Putamen (tissue), 1 donor: ENCODE data around the gene DHRSX.
A peak's percentile ranks its signal among the peaks of the same experiment; 100 is the strongest.
"Not testable (repeated sequence)": the region's sequence is repeated elsewhere in the genome, so short reads cannot be mapped to it uniquely, and the experiment has no call there.

Source experiments
- DNase-seq: peaks from one replicate; pipeline ENCODE4 v3.0.0-alpha.2; 2016; ENCODE audit warnings: low spot score

Gene DHRSX

DNA sequence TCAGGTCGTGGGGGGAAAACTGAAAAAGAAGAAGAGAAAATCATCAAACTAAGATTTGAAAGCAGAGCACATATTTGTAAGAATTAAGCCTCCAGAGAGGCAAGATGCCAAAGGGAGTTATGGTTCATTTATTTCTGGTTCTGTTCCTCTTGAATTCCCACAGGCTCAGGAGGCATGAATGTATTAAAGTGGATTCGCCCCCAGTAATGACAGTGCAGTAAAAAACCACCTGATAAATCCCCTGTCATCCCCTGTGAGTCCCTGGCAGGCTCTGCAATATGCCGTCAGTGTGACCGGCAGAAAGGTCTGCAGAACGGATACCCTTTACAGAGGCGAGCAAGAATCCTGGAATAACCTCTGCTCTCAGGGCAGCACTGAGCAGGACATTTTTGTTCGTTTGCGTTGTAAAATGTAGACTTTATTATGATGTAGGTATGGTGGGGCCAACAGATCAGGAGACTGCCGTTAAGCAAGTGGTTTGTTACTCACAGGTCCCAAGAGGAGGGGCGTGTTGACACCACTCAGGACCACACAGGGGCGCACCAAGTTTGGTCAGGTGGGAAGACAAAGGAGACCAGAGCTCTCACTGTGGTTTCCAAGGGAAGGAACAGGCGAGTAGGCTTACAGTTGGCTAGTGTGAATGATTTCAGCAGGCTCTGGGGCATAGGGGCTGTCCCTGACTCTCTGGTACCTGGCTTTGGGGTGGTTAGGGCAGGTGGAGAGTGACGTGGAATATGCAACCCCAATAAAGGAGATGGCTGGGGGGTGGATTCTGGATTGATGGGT is 75.3 kb downstream of the DHRSX start:
- no peak for DNase-seq

DNA sequence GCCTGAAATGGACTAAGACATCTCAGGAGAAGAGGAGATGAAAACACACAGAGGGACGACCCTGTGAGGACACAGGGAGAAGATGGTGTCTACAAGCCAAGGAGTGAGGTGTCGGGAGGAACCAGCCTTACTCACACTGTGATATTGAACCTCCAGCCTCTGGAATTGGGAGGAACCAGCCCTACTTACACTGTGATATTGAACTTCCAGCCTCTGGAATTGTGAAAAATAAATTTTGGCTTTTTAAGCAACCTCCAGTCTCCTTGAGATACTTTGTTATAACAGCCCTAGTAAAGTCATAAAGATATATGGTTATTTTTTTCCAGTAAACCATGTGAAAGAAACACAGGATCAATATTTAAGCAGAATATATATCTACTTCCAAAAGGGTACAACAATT is 76.5 kb downstream of the DHRSX start:
- no peak for DNase-seq

DNA sequence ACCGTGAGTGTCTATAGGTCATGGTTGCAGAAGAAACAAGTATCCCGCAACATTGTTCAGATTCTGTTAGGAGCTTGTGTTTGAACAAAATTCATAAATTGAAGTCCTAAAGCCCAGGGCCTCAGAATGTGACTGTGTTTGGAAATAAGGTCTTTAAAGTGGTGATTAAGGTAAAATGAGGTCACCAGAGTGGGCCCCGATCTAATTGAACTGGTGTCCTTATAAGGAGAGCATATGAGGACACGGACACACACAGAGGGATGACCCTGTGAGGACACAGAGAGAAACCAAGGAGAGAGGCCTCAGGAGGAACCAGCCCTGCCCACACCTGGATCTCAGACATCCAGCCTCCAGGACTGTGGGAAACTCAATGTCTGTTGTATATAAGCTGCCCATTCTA is 76.9 kb downstream of the DHRSX start:
- DNase-seq, result no peak

DNA sequence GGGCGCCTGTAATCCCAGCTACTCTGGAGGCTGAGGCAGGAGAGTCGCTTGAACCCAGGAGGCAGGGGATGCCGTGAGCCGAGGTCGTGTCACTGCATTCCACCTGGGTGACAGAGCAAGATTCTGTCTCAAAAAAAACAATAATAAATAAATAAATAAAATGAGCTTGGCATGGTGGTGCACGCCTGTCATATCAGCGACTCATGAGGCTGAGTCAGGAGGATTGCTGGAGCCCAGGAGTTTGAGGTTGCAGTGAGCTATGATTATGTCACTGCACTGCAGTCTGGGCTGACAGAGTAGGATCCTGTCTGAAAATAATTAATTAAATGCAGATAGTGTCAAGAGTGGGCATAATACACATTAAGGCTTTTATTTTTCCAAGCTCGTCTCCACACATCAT is 77.5 kb downstream of the DHRSX start:
- DNase-seq, result no peak

DNA sequence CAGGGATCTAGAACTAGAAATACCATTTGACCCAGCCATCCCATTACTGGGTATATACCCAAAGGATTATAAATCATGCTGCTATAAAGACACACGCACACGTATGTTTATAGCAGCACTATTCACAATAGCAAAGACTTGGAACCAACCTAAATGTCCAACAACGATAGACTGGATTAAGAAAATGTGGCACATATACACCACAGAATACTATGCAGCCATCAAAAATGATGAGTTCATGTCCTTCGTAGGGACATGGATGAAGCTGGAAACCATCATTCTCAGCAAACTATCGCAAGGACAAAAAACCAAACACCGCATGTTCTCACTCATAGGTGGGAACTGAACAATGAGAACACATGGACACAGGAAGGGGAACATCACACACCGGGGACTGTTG is 81.4 kb downstream of the DHRSX start:
- not testable (repeated sequence) for DNase-seq

DNA sequence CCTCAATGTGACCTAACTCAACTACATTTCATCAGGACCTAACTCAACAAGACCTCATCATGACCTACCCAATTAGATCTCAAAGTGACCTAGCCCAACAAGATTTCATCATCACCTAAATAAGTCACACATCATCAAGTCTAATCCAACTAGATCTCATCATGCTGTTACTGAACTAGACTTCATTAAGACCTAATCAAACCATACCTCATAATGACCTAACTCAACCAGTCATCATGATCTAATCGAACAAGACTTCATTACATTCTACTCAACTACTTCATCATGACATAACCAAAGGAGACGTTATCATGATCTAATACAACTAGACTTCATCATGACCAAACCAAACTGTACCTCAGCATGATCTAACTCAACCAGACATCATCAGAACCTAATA is 82.8 kb downstream of the DHRSX start:
- no peak for DNase-seq

DNA sequence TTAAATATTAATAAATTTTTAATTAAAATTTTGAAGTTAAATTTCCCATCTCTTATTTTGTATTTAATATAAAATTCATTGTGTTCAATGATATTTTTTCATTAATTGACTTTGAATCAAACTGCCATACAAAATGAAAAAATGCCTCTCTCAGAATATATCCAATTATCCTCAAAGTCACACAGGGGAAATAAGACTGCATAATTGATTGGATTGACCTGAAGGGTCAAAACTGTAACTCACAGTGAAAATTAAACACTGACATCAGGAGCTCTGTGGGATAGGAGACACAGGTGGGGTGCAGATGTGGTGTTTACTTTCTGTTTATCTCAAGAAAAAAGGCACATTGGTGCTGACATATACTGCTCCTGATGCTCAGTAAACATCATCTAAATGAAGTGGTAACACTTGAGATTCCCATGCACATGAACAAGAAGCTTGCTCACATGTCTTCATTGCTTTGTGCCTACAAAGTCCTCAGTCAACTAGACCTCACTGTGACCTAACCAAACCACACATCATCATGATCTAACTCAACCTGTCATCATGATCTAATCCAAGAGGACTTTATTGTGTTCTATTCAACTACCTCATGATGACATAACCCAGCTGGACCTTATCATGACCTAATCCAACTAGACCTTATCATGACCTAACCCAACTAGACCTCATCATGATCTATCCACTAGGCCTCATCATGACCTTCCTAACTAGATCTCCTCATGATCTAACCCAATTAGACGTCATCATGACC is 83.7 kb downstream of the DHRSX start:
- DNase-seq, result no peak

DNA sequence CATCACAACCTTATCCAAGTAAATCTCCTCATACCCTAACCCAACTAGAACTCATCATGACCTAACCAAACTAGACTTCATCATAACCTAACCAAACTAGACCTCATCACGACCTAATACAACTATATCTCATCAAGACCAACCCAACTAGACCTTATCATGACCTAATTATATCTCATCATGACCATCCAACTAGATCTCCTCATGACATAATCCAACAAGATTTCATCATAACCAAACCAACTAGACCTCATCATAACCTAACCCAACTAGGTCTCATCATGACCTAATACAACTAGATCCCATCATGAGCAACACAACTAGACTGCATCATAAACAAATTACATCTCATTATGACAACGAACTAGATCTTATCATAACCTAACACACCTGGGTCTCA is 86.4 kb downstream of the DHRSX start:
- no peak for DNase-seq

DNA sequence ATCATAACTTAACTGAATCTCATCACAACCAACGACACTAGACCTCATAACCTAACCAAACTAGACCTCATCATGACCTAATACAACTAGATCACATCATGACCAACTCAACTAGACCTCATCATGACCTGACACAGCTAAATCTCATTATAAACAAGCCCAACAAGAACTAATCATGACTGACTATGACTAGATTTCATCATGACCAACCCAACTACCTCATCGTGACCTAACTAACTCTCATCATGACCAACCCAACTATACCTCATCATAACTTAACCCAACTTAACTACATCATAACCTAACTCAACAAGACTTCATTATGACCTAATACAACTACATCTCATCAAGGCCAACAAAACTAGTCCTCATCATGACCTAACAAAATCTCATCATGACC is 86.8 kb downstream of the DHRSX start:
- DNase-seq, result no peak

DNA sequence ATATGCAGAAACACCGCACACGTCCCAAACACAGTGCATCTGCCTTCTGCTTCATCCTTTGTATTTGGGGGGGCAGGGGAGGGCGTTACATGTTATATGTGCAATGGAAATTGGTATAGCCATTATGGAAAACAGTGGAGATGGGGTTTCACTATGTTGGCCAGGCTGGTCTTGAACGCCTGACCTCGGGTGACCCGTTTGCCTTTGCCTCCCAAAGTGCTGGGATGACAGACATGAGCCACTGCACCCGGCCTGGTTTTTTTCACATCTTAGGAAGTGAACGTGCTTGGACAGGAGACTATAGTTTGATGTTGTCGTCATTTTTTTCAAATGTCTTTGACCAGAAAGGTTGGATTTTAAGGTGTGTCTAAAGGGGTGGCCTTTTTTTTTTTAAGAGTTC is 88.6 kb downstream of the DHRSX start:
- DNase-seq, result no peak

DNA sequence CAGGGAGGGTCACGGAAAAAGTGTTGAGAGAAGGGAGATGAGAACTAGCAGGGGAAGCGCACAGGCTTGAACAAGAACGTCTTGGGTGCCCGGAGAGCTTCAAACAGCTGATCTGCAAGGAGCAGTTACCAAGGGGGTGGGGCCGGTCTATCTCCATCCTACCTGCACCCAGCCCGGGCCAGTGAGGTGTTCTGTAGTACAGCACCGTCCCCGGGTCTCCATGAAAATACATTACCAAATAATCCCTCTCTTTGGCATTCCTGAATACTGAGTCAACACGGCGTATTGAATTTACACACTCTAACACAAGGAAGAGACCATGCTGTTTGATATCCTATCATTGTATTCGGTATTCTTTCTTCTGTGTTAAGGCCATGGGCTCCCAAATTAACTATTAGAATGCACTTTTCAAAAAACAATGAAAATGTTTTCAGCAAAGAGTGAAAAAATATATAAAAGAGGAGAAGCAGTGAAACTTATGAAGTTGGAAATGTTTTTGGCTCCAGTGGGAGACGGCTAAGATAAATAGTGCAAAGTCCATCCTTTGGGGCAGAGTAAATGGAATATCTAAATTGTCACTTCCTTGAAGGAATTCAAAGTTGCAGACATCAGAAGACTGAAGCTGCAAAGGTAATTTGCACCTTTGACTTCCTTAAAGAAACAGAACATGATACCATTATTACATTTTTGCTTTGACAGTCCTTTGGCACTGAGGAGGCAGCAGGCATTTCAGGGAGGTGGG is 90.3 kb downstream of the DHRSX start:
- DNase-seq, result no peak

DNA sequence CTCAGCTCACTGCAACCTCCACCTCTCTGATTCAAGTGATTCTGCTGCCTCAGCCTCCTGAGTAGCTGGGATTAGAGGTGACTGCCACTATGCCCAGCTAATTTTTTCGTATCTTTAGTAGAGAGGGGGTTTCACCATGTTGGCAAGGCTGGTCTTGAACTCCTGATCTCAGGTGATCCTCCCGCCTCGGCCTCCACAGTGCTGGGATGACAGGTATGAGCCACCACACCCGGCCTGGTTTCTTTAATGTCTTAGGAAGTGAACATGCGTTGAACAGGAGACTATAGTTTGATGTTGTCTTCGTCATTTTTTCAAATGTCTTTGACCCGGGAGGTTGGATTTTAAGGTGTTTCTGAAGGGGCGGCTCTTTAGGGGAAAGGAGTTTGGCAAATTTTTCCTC is 91.0 kb downstream of the DHRSX start:
- no peak for DNase-seq

DNA sequence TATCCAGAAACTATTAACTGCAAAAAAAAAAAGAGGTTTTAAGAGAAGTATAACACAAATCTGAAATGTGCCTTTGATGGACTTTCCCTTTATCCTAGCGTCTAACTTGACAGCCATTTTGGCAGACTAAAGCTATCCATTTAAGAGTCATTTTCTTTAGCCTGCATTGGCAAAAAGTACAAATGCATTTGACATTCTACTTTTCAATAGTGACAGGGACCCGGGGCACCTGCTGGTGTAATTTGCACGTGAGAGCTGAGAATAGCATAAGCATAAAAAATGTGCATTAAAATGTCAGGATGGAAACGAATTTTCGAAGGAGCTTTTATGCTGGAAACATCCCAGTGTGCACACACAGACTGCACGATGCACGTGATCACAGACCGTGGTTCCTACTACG is 91.9 kb downstream of the DHRSX start:
- DNase-seq, result no peak

DNA sequence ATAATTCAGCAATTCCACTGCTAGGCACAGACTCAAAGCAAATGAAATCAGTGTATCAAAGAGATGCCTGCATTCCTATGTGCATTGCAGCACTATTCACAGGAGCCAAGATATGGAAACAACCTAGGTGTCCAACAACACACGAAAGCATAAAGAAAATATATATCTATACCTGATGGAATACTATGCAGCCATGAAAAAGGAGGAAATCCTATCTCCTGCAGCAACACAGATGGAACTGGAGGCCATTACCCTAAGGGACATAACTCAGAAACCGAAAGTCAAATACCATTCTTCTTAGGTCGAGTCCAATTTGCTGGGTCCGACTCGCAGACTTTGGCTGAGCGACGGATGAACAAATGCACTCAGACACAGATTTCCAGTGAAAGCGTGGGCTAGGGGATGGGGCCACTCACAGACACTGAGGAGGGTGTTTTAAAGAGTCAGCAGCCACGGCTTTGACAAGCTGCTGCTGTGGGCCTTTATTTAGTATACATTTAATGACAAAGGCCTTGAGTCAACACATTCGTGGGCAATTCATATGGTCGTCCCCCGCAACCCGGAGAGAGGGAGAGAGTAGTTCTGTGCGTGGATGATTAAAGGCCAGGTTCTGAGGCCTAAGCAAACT is 93.8 kb downstream of the DHRSX start:
- no peak for DNase-seq

DNA sequence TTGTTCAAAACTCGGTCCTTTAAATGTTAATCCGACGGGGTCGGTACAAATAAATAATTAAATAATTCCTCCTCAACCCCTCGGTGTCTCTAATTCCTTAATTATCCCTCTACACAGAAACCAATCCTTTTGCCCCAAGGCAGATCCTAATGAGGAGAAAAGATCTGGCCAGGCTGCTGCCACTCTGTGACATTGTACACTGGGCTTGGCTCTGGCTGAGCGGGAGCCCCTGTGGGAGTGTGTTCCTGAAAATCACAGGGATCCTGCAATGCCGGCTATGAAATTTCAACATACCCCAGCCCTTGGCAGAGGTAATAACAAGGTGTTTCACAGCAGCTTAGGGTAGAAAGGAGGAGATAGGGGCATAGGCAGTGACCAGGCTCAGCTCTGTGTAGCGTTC is 96.0 kb downstream of the DHRSX start:
- DNase-seq, result no peak

DNA sequence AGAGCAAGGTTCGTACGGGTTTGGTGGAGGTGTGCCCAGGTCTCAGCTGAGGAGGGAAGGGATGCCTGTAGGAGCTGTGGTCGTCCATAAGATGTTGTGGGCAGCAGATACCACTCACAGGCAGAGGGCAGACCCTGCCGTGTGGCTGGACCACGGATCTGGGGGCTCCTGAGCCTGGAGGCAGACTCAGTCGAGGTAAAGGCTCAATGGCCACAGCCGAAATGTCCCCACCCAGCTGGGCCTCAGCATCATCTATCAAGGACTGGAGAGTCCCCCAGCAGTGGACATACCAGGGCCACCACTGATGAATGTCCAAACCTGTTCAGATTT is 98.5 kb downstream of the DHRSX start:
- DNase-seq, result no peak

DNA sequence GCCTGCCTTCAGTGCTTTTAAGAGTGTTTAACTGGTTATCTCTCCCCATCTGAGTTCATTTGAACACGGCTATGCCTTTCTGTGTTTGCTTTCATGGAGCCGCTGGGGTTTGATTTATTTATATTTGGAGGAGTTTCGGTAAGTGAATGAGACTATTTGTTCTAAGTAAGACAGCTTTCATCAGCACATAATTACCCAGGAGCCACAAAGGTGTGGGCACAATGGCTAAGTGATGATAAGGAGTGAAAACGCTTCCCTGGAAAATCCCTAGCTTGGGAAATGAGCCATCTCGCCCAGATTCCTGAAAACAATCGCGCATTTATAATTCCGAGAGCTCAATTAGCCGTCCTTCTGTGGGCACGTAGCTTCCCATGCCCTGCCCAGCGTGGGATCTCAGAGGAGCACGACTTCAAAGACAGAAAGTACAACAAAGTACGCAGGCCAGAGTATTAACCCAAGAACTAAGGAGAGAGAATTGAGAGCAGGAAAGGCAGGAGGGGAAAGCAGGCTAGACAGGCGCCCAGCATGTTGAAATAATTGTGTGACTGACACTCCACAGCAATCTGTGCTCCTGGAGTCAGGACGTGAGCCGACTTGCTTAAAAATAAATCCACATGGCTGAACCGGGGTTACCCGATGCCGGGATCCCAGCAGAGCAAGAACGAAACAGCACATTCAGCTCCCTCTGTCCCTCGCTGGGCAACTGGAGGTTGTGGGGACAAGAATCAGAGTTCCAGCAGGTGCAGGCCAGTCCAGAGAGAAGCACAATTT is 99.0 kb downstream of the DHRSX start:
- peak; percentile 14 for DNase-seq

DNA sequence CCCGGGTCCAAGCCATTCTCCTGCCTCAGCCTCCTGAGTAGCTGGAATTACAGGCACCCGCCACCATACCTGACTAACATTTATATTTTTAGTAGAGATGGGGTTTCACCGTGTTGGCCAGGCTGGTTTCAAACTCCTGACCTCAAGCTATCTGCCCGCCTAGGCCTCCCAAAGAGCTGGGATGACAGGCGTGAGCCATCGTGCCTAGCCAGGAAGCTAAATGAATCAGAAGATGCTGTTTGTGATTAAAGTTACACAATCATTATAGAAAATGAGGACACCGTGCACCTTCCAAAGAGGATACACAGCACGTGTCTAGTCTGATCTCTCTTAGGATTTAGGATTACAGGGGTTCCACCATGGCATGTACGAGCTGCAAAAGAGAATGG is 99.6 kb downstream of the DHRSX start:
- no peak for DNase-seq

DNA sequence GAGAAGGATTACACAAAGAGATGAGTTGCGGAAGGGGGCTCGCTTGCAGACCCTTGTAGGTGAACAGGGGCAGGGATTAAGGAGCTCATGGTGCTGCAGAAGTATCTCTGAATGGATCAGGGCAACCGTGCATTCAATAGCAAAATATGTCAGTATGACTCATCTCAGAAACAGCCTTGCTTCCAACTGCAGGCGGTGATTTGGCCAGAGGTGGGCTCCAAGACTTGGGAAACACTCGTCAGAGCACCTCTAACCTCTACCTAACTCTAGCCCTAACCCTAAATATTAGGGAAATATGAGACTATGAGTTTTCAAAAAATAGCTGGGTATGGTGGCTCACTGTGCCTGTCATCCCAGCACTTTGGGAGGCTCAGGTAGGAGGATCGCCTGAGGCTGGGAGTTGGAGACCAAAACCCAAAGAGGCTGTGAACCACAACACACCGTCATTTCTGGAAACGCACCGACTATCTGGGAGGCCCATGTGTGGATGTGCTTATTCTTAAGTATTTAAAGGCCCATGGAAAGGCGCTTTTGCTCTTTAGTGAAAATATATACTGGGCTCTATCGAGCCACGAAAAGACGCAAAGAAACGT is 102.6 kb downstream of the DHRSX start:
- DNase-seq, result no peak

DNA sequence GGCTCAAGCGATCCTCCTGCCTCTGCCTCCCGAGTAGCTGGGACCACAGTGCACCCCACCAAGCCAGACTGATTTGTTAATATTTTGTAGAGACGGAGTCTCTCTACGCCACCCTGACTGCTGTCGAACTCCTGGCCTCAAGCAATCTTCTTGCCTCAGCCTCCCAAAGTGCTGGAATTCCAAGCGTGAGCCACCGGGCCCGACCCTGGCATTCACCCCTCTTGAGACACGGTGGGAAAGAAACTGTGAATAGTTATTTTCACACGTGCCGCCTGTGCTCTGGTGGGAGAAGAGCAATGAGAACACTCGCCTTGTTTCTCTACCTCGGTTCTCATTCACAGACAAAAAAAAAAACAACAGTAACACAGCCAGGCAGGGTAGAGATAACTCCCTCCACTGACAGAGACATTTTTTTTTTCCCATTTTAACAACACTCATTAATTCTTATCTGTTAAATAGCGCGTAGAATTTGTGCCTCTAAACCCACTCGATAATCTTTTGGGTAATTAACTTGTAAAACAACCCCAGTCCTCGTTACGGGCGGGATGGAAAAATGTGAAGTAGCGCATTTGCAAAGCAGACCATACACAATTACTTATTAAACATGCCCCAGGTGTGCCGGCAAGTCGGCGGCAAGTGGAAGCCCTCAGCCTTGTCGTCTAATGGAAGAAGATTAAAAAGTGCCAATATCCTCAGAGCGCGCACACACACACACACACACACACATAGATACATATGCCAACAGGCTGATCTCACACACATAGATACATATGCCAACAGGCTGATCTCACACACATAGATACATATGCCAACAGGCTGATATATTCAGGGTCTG is 103.3 kb downstream of the DHRSX start:
- DNase-seq, result no peak
